Glutamatergic neuron (in vitro differentiated cells): Measurements from ENCODE around the gene PCGF3. TPM values are rescaled to one million over a fixed set of nuclear protein-coding genes. Genes with fewer than 3 reads are reported as not detected.

Experiments used
- DNase-seq: peaks from one replicate; pipeline ENCODE4 v3.0.0; 2022
- H3K27ac Mint-ChIP-seq: one replicate; pipeline ENCODE4 v1.8.0; 2020; ENCODE audit warnings: mild to moderate bottlenecking, mixed read lengths, inconsistent platforms; ENCODE audit not compliant: unreplicated experiment
- H3K27me3 Mint-ChIP-seq: one replicate; pipeline ENCODE4 v1.8.0; 2020; ENCODE audit warnings: mild to moderate bottlenecking, moderate library complexity, mixed read lengths, inconsistent platforms; ENCODE audit not compliant: unreplicated experiment
- H3K36me3 Mint-ChIP-seq: one replicate; pipeline ENCODE4 v1.8.0; 2020; ENCODE audit warnings: mild to moderate bottlenecking, mixed read lengths, inconsistent platforms; ENCODE audit not compliant: unreplicated experiment
- H3K4me1 Mint-ChIP-seq: one replicate; pipeline ENCODE4 v1.8.0; 2020; ENCODE audit warnings: mild to moderate bottlenecking, low read depth, mixed read lengths, inconsistent platforms; ENCODE audit not compliant: unreplicated experiment
- H3K4me3 Mint-ChIP-seq: one replicate; pipeline ENCODE4 v1.8.0; 2020; ENCODE audit warnings: mild to moderate bottlenecking, mixed read lengths, inconsistent platforms; ENCODE audit not compliant: unreplicated experiment
- H3K9me3 Mint-ChIP-seq: one replicate; pipeline ENCODE4 v1.8.0; 2020; ENCODE audit warnings: mild to moderate bottlenecking, moderate library complexity, mixed read lengths, inconsistent platforms; ENCODE audit not compliant: unreplicated experiment
- total RNA-seq: library from RNA; stranded (reverse); fragmentation: NEBNext Ultra II Directional; extraction: Animal tissue kit (Norgen Biotek cat#: 25700); gene quantifications from one replicate; pipeline ENCODE4 v1.2.1, GENCODE V29; 2021; ENCODE audit not compliant: unreplicated experiment
- TF ChIP-seq, protein P1 (sequence below): fragments of 200-600 bp; sonication (generic); IDR thresholded peaks from one replicate; pipeline ENCODE4 v1.5.0; 2021; ENCODE audit not compliant: partially characterized antibody, unreplicated experiment

The PCGF3 gene
- total RNA-seq, 1 donor from 2014 or later: 122 TPM

DNA sequence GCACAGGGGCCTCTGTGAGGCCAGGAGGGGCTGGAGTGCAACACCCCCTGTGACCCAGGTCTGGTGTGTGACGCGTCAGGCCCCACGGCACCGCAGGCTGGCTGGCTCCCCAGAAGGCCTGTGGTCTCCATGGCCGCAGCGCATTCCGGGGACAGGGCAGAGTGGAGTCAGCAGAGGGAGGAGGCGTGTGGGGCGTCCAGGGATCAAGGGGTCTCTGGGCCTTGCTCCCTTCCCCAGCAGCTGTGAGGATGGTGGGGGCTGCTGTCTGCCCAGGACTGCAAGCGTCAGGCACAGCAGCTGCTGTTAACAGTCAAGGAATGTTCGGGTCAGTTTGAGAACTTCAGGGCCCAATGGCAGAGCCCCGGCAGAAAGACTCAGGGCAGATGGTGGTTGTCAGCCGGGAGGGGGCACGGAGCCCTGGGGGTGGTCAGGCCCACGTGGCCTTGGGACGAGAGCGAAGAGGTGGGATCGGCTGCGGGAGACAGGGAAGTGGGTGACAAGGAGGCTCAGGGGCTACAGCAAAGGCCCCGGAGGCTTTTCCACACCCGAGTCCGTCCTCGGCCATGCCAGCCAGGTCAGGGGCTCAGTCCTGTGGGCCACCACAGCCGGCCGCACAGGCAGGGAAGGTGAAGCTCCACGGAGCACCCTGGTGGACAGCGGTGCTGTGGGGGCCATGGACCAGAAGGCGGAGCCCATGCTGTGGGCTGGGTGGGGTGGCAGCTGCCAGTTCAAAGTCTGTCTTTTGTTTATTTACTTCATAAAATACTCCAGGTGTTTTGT, 18.3 kb downstream of the PCGF3 start:
- Mint-ChIP-seq H3K4me1 (peaks cover 29% of the 10 kb centered on the region), H3K27me3 (peaks cover 21% of the 10 kb centered on the region), H3K9me3 (peaks cover 29% of the 10 kb centered on the region), H3K36me3 (peaks cover 4% of the 10 kb centered on the region), H3K4me3 (no peak overlapping the region), H3K27ac (peak overlapping the region; percentile 43)
- TF ChIP-seq, protein P1, sequence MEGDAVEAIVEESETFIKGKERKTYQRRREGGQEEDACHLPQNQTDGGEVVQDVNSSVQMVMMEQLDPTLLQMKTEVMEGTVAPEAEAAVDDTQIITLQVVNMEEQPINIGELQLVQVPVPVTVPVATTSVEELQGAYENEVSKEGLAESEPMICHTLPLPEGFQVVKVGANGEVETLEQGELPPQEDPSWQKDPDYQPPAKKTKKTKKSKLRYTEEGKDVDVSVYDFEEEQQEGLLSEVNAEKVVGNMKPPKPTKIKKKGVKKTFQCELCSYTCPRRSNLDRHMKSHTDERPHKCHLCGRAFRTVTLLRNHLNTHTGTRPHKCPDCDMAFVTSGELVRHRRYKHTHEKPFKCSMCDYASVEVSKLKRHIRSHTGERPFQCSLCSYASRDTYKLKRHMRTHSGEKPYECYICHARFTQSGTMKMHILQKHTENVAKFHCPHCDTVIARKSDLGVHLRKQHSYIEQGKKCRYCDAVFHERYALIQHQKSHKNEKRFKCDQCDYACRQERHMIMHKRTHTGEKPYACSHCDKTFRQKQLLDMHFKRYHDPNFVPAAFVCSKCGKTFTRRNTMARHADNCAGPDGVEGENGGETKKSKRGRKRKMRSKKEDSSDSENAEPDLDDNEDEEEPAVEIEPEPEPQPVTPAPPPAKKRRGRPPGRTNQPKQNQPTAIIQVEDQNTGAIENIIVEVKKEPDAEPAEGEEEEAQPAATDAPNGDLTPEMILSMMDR: no peak
- DNase-seq: no peak

DNA sequence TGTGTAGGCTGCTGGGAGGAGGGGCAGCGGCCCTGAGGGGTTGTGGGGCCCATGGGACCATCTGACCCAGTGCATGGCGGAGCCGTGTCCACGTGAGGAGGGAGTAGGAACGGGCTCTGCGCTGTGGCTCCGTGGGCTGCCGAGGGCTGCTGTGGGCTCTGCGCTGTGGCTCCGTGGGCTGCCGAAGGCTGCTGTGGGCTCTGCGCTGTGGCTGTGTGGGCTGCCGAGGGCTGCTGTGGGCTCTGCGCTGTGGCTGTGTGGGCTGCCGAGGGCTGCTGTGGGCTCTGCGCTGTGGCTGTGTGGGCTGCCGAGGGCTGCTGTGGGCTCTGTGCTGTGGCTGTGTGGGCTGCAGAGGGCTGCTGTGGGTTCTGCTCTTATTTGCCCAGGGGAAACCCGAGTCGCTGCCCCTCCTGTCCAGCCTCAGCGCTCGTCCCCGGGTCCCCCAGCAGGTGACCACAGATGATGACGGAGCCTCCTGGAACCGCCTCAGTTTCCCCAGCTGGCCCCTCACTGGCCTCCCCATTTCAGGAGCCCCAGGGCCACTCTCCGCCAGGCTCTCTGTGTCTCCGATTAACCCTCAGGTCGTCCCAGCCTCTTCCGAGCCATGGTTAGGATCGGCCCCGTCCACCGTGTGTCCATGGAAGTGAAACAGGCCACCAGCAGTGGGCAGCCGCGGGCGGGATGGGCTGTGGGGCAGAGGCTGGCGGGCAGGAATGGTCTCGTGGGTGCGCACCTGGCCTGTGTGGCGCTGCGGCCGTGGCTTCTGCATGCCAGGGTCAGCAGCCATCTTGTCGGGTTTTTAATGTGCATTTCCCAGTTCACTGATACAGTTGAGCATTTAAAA, 20.0 kb downstream of the PCGF3 start:
- Mint-ChIP-seq H3K27ac (peak overlapping the region; percentile 82), H3K9me3 (peaks cover 28% of the 10 kb centered on the region), H3K4me3 (peak overlapping the region; percentile 49), H3K36me3 (peaks cover 5% of the 10 kb centered on the region), H3K27me3 (peaks cover 18% of the 10 kb centered on the region), H3K4me1 (peaks cover 27% of the 10 kb centered on the region)
- DNase-seq: no peak
- TF ChIP-seq, protein P1: no peak

DNA sequence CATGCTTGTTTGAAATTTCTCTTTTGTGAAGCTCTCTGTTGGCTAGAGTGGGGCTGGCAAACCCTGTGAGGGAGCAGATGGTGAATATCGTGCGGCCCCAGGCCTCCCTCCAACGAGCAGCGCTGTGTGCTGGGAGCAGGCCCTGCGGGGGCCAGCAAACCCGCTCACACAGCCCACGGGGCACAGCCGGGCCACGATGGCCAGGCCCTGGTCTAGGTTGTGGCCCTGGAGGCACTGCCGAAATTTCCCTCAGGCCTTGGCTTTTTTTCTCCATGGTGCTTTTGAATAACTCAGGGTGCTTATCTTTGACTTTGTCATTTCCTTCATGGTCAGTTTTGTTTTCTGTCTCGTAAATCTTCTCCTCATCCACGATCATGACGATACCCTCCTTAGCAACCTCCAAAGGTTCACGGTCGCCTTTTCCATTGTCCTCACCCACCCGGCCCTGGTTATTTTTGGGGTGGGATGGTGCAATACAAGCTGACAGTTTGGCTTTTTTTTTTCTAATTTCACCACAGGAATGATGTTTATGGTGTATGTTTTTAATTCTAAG, 20.7 kb downstream of the PCGF3 start:
- Mint-ChIP-seq H3K27me3 (peaks cover 18% of the 10 kb centered on the region), H3K4me1 (peaks cover 27% of the 10 kb centered on the region), H3K4me3 (peak overlapping the region; percentile 84), H3K36me3 (peaks cover 8% of the 10 kb centered on the region), H3K27ac (peak overlapping the region; percentile 65), H3K9me3 (peaks cover 28% of the 10 kb centered on the region)
- DNase-seq: no peak
- TF ChIP-seq, protein P1: no peak

DNA sequence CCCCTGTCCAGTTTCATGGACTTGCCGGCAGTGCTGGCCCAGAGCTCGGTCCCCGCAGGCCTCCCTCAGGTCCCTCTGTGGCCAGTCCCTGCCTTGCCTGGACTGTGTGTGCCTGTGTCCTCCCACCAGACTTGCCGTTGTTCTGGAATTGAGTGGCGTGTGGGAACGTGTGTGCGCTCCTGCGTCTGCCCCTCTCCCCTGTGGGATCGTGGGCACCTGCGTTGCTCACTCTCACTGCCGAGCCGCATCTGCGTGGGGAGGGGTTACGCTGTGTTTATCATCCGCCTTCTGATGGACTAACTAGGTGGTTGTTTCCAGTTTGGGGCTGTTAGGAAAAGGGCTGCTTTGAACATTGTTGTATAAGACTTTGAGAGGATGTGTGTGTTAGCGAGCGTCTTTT, 21.2 kb downstream of the PCGF3 start:
- peaks cover 25% of the 10 kb centered on the region for H3K4me1 Mint-ChIP-seq
- no peak for DNase-seq
- peak overlapping the region; percentile 84 for H3K4me3 Mint-ChIP-seq
- H3K9me3 Mint-ChIP-seq: peaks cover 26% of the 10 kb centered on the region
- peak overlapping the region; percentile 94 for H3K27ac Mint-ChIP-seq
- H3K27me3 Mint-ChIP-seq: peaks cover 14% of the 10 kb centered on the region
- TF ChIP-seq, protein P1: no peak
- peaks cover 8% of the 10 kb centered on the region for H3K36me3 Mint-ChIP-seq
